MCF 10A (cell line): ENCODE measurements around the gene PARP6. TPM values are rescaled to one million over a fixed set of nuclear protein-coding genes. Genes with fewer than 3 reads are reported as not detected.

ENCODE experiments used
- BruUV-seq: library from RNA; stranded (reverse); fragments of 400-500 nt; replicated peaks from 2 replicates; lab custom pipeline; 2021; lab: Mats Ljungman, UMichigan
- CTCF ChIA-PET: fragments of 300-600 bp; sonication (Branson Sonifier 250); formaldehyde crosslinking; extraction: SDS; loops from one replicate; lab custom pipeline; 2021; ENCODE audit warnings: antibody characterized with exemption, inconsistent platforms; lab: Yijun Ruan, JAX
- POLR2A ChIA-PET: fragments of 300-600, 350-650 bp; sonication (Branson Sonifier 250); formaldehyde crosslinking; extraction: SDS; loops from one replicate; lab custom pipeline; 2020; ENCODE audit warnings: antibody characterized with exemption, inconsistent platforms; lab: Yijun Ruan, JAX
- DNase-seq: peaks from one replicate; pipeline ENCODE4 v3.0.0-alpha.2; 2018; ENCODE audit not compliant: unreplicated experiment
- H3K27ac Mint-ChIP-seq: one replicate; pipeline ENCODE4 v1.8.0; 2022; ENCODE audit warnings: mild to moderate bottlenecking, low read depth, mixed read lengths; ENCODE audit not compliant: unreplicated experiment
- H3K27me3 Mint-ChIP-seq: one replicate; pipeline ENCODE4 v1.8.0; 2022; ENCODE audit warnings: mixed read lengths; ENCODE audit not compliant: insufficient read depth, unreplicated experiment
- H3K36me3 Mint-ChIP-seq: one replicate; pipeline ENCODE4 v1.8.0; 2022; ENCODE audit warnings: mild to moderate bottlenecking, moderate library complexity, mixed read lengths; ENCODE audit not compliant: insufficient read depth, unreplicated experiment
- H3K4me1 Mint-ChIP-seq: one replicate; pipeline ENCODE4 v1.8.0; 2022; ENCODE audit warnings: mixed read lengths; ENCODE audit not compliant: insufficient read depth, unreplicated experiment
- H3K4me3 Mint-ChIP-seq: one replicate; pipeline ENCODE4 v1.8.0; 2022; ENCODE audit warnings: mild to moderate bottlenecking, moderate library complexity, mixed read lengths; ENCODE audit not compliant: unreplicated experiment
- H3K9me3 Mint-ChIP-seq: one replicate; pipeline ENCODE4 v1.8.0; 2022; ENCODE audit warnings: mixed read lengths; ENCODE audit not compliant: unreplicated experiment
- CTCF ChIP-seq: fragments of 200-600 bp; IDR thresholded peaks from one replicate; pipeline ENCODE4 v1.8.0; 2022; ENCODE audit warnings: antibody characterized with exemption, mild to moderate bottlenecking; ENCODE audit not compliant: unreplicated experiment
- intact Hi-C: fragments of 100-400 bp; cut with micrococcal nuclease; formaldehyde crosslinking; loops from 2 replicates; pipeline ENCODE4 v1.14.1; 2022
- total RNA-seq: library from RNA; stranded (reverse); gene quantifications from 2 replicates; pipeline ENCODE4 v1.2.3, GENCODE V29; 2022

The PARP6 gene
- total RNA-seq, 1 experiment from 2014 or later = 117 TPM

GRCh38 chr15:72312605-72313447 is 40.5 kb upstream of the PARP6 start:
- peak; percentile 75 for DNase-seq
- TF ChIP-seq CTCF = peak; percentile 80
- Mint-ChIP-seq H3K36me3 (no peaks in the 10 kb centered on the region), H3K4me1 (peaks cover 5% of the 10 kb centered on the region), H3K4me3 (no peak overlapping the region), H3K27ac (no peak overlapping the region), H3K27me3 (peaks cover 21% of the 10 kb centered on the region), H3K9me3 (no peaks in the 10 kb centered on the region)
- BruUV-seq = no TSS peak
- ChIA-PET POLR2A (interaction anchor here (1.0 to 1.5 kb wide), 3 partner anchors 9 to 373 kb away, joined by 3 to 4 read pairs (median 4); partner anchors contain the start of genes BBS4 and HIGD2B), CTCF (interaction anchor here (0.6 to 3.6 kb wide), 16 partner anchors 8 to 418 kb away, joined by 3 to 19 read pairs (median 4); partner anchors contain the start of gene CELF6)
- intact Hi-C loops = loop anchor here (2.0 kb wide), 1 partner anchor 272 kb away; no protein-coding TSS in a partner anchor

- no peaks in the 10 kb centered on the region for H3K9me3 Mint-ChIP-seq
- no peak for DNase-seq
- no peaks in the 10 kb centered on the region for H3K36me3 Mint-ChIP-seq
- no peak overlapping the region for H3K27ac Mint-ChIP-seq
- ChIA-PET POLR2A (no interaction called here), CTCF (no interaction called here)
- H3K4me1 Mint-ChIP-seq = peaks cover 6% of the 10 kb centered on the region
- intact Hi-C loops = no loop called here
- H3K27me3 Mint-ChIP-seq = peaks cover 15% of the 10 kb centered on the region
- no peak for TF ChIP-seq CTCF
- no TSS peak for BruUV-seq
- no peak overlapping the region for H3K4me3 Mint-ChIP-seq
These were observed 34.7 kb upstream of the PARP6 start for GRCh38 chr15:72307026-72307425.

- H3K4me3 Mint-ChIP-seq = no peak overlapping the region
- ChIA-PET POLR2A (interaction anchor here (0.6 kb wide), 1 partner anchor 32 kb away, joined by 4 read pairs; no protein-coding TSS in a partner anchor), CTCF (interaction anchor here (0.7 kb wide), 1 partner anchor 7 kb away, joined by 3 read pairs; no protein-coding TSS in a partner anchor)
- DNase-seq = peak; percentile 25
- intact Hi-C loops = no loop called here
- peaks cover 6% of the 10 kb centered on the region for H3K4me1 Mint-ChIP-seq
- H3K27ac Mint-ChIP-seq = no peak overlapping the region
- BruUV-seq = no TSS peak
- no peak for TF ChIP-seq CTCF
- no peaks in the 10 kb centered on the region for H3K9me3 Mint-ChIP-seq
- H3K27me3 Mint-ChIP-seq = peaks cover 15% of the 10 kb centered on the region
- no peaks in the 10 kb centered on the region for H3K36me3 Mint-ChIP-seq
These were observed 33.9 kb upstream of the PARP6 start for GRCh38 chr15:72306211-72306785.

GRCh38 chr15:72304596-72304995 is 32.2 kb upstream of the PARP6 start:
- Mint-ChIP-seq H3K36me3 (no peaks in the 10 kb centered on the region), H3K27ac (no peak overlapping the region), H3K4me1 (peaks cover 6% of the 10 kb centered on the region), H3K9me3 (no peaks in the 10 kb centered on the region), H3K27me3 (peaks cover 10% of the 10 kb centered on the region), H3K4me3 (no peak overlapping the region)
- no peak for DNase-seq
- intact Hi-C loops = no loop called here
- CTCF ChIA-PET = interaction anchor here (2.8 kb wide), 1 partner anchor 8 kb away, joined by 17 read pairs; no protein-coding TSS in a partner anchor
- POLR2A ChIA-PET = interaction anchor here (1.3 kb wide), 1 partner anchor 8 kb away, joined by 4 read pairs; no protein-coding TSS in a partner anchor
- no peak for TF ChIP-seq CTCF
- BruUV-seq = no TSS peak
